Thyroid gland (tissue), 4 donors: ENCODE measurements around the gene ATG16L1.

Experiments used
- POLR2A ChIP-seq, 2 donors: fragments of 450-650 bp; IDR thresholded peaks; one replicate each; pipeline ENCODE4 v1.6.1; 2017; ENCODE audit warnings: antibody characterized with exemption in 2 of 2, mild to moderate bottlenecking in 2 of 2, moderate library complexity in 1 of 2
- TF ChIP-seq, protein P1 (sequence below), 6 experiments: fragments of 200-600 bp in 3 of 6; fragments of 450-650 bp in 3 of 6; sonication (generic) in 3 of 6; IDR thresholded peaks; one replicate each; pipeline ENCODE4 v1.5.1; 2016 to 2019; ENCODE audit warnings: antibody characterized with exemption in 6 of 6, mild to moderate bottlenecking in 2 of 6, inconsistent platforms in 1 of 6, moderate library complexity in 1 of 6

DNA sequence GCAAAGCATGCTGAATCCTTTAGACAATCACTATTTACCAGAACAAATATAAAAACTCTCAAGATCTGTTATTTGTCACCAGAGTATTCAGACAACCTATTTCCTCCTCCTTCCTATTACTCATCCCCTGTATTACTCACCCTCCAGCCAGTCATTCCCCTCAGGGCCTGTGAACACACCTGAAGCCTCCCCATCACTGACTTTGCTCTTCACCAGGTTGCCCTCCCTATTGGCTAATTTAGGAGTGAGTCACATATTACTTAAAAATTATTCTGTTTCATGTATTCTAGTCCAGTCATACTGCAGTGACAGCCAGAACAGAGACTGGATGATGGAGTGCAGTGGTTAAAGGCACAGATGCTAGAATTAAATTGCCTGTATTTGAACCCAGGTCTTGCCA is 3.7 kb upstream of the ATG16L1 start:
- TF ChIP-seq, protein P1, sequence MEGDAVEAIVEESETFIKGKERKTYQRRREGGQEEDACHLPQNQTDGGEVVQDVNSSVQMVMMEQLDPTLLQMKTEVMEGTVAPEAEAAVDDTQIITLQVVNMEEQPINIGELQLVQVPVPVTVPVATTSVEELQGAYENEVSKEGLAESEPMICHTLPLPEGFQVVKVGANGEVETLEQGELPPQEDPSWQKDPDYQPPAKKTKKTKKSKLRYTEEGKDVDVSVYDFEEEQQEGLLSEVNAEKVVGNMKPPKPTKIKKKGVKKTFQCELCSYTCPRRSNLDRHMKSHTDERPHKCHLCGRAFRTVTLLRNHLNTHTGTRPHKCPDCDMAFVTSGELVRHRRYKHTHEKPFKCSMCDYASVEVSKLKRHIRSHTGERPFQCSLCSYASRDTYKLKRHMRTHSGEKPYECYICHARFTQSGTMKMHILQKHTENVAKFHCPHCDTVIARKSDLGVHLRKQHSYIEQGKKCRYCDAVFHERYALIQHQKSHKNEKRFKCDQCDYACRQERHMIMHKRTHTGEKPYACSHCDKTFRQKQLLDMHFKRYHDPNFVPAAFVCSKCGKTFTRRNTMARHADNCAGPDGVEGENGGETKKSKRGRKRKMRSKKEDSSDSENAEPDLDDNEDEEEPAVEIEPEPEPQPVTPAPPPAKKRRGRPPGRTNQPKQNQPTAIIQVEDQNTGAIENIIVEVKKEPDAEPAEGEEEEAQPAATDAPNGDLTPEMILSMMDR (IDR thresholded peaks at IDR 0.05): no peak
- no peak for TF ChIP-seq POLR2A (IDR thresholded peaks at IDR 0.05)
